Fibroblast of gingiva (primary cell): Measurements from ENCODE around the gene NCOA7.
"Not testable (repeated sequence)": the region's sequence is repeated elsewhere in the genome, so short reads cannot be mapped to it uniquely, and the experiment has no call there.

Source experiments
- DNase-seq: peaks from one replicate; pipeline ENCODE4 v3.0.0-alpha.2; 2011; ENCODE audit warnings: low read depth

Gene NCOA7

DNA sequence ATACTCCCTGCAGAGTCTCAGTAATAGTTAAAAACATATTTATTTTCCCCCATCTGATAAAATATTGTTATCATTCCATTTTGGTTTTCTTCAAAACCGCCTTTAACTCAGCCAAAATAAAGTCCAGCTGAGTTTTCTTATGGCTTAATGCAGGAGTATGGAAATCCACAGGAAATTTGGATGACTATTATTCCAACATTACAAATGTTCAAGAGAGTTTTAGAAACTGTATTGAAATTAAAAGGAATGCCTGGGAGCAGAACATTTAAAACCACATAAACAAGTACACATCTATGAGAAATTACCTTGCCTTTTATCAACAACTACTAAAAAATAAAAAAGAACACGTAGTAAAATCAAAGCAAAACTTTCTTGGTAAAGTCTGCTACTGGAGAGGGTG lies 45.7 kb downstream of the NCOA7 start:
- DNase-seq = no peak

- DNase-seq = no peak
Observed at GRCh38 chr6:125839471-125839870, 48.7 kb downstream of the NCOA7 start.

GRCh38 chr6:125839879-125840278 lies 49.1 kb downstream of the NCOA7 start:
- no peak for DNase-seq

GRCh38 chr6:125841356-125842090 lies 50.8 kb downstream of the NCOA7 start:
- no peak for DNase-seq

DNA sequence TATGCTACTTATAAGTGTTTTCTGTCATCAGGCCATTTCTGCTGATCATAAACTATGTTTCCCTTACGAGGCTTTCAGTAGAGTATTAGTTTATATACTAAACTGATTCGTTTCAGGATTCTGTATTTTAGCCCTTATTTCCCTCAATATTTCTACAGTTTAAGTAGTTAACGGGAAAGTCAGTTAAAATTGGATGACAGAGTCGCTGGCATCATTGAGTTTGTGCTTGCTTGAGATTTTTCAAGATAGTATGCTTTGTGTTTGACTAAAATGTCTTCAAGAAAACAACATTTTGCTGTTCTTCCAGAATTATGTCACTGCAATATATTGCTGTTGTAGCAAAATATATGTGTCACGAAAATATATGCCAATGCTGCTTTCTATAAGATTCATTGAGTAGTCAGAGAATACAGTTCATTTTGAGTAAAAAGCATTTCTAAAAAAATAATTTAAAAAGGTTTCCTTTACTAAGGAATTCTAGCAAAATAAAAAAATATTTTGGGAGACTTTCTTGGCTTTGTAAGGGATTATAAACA lies 51.4 kb downstream of the NCOA7 start:
- no peak for DNase-seq

DNA sequence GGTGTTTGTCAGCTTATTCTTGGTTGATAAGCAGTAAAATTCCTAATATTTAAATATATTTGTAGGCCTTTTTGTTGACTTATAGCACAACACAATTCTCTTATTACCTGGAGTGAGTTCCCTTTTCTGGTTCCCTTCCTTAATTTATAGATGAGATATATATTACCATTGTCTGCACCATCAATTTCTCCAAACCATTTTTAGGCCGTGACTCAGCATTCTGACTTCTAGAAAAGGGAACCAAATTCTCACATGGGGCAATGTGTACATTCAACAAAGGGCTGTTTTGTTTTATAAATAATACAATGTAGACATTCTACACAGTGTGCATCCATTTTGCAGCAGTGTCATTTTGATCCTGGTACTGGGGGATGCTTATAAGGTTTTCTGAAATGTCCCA lies 52.8 kb downstream of the NCOA7 start:
- DNase-seq = no peak

GRCh38 chr6:125844989-125845388 lies 54.2 kb downstream of the NCOA7 start:
- no peak for DNase-seq

- DNase-seq = peak; percentile 17
Observed at GRCh38 chr6:125846292-125847024, 55.7 kb downstream of the NCOA7 start.

GRCh38 chr6:125848286-125848685 lies 57.5 kb downstream of the NCOA7 start:
- not testable (repeated sequence) for DNase-seq

DNA sequence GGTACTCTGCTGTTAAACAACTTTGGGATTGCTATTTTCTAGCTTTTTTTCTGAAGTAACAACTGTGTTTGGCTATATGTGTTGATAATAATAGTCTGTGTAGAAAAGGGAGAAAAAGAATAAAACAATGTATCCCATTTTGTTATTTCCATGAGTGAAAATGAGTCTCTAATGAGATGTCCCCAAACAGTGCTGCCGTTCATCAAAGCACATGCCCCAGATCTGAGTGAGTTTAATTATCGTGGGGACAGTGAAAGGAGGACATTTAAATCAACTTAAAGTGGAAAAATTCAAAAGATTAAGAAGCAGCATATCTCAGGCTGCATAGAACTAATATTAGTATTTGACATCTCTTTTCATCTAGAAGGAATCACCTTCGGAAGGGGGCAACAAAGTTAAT lies 59.6 kb downstream of the NCOA7 start:
- DNase-seq = no peak

DNA sequence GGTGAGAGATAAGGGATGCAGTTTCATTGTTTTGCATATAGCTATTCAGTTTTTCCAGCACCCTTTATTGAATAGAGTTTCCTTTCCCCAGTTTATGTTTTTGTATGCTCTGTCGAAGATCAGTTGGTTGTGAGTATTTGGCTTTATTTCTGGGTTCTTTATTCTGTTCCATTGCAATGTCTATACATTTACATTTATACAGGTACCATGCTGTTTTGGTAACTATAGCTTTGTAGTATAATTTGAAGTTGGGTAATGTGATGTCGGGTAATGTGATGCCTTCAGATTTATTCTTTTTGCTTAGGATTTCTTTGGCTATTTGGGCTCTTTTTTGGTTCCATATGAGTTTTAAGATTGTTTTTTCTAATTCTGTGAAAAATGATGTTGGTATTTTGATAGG lies 61.8 kb downstream of the NCOA7 start:
- no peak for DNase-seq

DNA sequence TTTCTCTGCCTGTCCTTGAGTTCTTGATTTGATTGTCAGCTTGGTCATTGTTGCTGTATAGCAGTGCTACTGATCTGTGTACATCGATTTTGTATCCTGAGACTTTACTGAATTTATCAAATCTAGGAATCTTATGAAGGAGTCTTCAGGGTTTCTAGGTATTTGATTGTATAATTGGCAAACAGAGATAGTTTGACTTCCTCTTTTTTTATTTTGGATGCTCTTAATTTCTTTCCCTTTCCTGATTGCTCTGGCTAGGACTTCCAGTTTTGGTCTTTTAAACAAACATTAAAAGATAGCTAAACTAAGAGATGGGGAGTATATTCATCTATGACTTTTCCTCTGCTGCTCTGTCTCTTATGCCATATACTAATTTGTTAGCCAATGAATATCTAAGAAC lies 62.4 kb downstream of the NCOA7 start:
- no peak for DNase-seq

DNA sequence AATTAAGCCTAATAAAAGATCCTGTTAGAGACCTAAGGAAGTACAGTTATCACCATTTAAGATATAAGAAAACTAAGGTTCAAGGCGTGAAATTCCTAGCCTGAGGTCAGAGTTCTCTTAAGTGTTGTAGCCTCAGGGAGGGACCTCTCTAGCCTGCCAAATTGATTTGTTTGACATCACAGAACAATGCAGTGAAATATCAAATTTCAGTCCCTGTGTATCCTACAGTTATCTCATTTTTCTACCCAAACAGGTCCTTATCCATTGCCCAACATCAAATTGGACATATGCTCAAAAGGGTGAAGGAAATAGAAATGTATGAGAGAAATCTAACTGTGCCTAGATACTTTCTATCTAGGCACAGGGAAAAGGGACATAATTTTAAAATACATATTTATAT lies 63.0 kb downstream of the NCOA7 start:
- peak; percentile 20 for DNase-seq

GRCh38 chr6:125854355-125854754 lies 63.6 kb downstream of the NCOA7 start:
- no peak for DNase-seq

- no peak for DNase-seq
Observed at GRCh38 chr6:125855783-125856182, 65.0 kb downstream of the NCOA7 start.

GRCh38 chr6:125857846-125858245 lies 67.1 kb downstream of the NCOA7 start:
- DNase-seq = no peak

GRCh38 chr6:125858427-125859320 lies 67.9 kb downstream of the NCOA7 start:
- peak; percentile 63 for DNase-seq

DNA sequence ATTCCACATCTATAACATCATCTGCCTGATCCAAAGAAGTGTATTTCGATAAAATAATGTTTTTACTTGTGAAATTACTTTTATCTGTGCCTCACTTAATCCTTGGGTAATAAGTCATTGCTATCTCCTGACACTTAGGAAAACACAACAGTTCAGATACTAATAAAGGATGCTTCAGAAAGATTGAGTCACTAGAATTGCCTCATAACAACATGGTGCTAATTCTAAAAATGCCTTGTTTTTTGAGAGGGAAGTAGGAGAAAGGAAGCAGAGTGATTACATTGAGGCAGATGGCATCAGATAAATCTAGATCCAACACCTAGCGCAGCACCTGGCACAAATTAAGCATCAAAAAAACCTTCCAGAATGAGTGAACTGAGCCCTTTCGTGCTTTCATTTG lies 69.0 kb downstream of the NCOA7 start:
- peak; percentile 32 for DNase-seq

DNA sequence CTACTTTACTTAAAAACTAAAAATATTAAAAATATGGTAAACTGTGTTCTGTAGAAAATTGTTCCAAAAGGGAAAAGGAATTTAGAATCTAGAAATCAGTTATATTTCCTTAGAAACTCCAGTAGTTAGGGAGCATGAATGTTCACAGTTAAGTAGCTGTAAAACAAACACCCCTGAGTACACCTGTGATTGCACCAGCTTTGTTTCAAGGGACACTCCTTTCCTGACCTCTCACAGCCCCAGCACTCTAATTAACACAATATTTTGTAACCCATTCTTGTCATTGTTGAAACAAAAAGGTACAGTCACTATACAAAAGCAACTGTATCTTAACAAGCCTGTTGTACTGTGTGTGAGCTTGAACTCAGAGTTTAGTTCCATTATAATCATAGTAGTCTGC lies 72.3 kb downstream of the NCOA7 start:
- no peak for DNase-seq

- DNase-seq = peak; percentile 24
Observed at GRCh38 chr6:125865015-125865414, 74.3 kb downstream of the NCOA7 start.

DNA sequence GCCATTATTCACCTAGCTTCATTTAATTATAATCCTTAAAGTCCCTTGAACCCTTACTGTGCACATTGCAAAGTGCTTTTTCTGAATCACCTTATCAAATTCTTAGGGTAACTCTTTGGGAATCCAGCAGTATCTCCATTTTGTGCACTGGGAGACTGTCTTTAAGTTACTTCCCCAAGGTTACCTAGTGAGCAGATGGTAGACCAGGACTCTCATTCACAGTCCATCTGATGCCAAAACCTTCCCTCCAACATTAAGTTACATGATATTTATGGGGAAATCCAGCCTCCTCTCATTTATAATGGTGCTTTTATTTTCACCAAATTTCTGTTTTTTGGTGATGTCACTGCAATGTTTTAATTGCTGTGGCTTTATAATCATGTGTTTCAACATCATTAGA lies 75.7 kb downstream of the NCOA7 start:
- DNase-seq = no peak

DNA sequence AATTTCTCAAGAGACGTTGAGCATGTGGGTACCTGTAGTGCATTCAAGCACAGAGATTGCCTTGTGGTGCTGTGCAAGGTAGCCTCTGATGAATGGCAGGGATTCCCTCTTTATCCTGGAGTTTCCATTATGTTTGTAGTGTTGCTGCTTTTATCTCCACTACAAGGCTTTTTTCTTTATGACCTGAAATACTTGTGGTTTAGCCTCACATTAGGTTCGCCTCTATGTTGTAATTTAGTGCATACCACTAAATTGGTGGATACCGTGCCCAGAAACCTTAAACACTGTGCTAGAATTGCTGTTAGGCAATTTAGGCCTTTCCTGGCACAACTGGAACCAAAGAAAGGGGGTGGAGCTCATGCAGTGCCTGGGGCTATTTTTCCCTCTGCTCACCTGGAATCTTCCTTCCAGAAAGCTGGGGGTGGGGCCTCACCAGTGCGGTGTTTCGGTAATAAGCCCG lies 76.8 kb downstream of the NCOA7 start:
- peak; percentile 90 for DNase-seq
